Suppressor macrophage treated with lipopolysaccharide for 4 hours (primary cell): Measurements from ENCODE around the gene NTN1.
A peak's percentile ranks its signal among the peaks of the same experiment; 100 is the strongest.
"Not testable (repeated sequence)": the region's sequence is repeated elsewhere in the genome, so short reads cannot be mapped to it uniquely, and the experiment has no call there.

ENCODE experiments used
- DNase-seq: peaks from one replicate; pipeline ENCODE4 v3.0.0-alpha.2; 2020

The NTN1 gene

DNA sequence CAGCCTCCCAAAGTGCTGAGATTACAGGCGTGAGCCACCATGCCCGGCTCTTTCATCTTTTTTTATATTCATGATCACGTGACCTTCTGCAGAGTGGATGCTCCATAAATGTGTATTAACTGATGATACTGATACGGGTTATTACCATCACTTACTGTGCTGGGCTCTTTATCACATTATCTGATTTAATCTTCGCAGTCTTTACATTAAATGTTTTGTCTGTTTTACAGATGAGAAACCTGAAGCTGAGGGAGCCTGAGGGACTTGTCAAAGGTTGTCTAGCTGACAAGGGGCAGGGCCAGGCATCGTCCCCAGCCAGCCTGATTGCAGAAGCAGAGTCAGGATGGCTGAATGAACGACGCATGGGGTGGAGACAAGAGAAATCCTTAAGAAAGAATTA lies 104.4 kb downstream of the NTN1 start:
- DNase-seq: no peak

GRCh38 chr17:9127340-9127739 lies 106.0 kb downstream of the NTN1 start:
- DNase-seq: no peak

DNA sequence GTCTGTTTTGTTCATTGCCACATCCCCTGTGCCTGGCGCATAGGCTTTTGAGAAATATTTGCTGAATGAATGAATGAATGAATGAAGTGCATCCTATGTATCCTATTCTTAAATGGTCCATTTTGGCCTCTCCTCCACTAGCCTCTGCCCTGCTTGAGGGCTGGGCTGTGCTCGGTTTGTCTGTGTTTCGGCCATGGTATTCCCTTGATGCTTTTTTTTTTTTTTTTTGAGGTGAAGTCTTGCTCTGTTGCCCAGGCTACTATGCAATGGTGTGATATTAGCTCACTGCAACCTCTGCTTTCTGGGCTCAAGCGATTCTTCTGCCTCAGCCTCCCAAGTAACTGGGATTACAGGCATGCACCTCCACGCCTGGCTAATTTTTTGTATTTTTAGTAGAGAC lies 110.1 kb downstream of the NTN1 start:
- no peak for DNase-seq

- no peak for DNase-seq
Observed at GRCh38 chr17:9132291-9132690, 111.0 kb downstream of the NTN1 start.

- no peak for DNase-seq
Observed at GRCh38 chr17:9132944-9133610, 111.8 kb downstream of the NTN1 start.

DNA sequence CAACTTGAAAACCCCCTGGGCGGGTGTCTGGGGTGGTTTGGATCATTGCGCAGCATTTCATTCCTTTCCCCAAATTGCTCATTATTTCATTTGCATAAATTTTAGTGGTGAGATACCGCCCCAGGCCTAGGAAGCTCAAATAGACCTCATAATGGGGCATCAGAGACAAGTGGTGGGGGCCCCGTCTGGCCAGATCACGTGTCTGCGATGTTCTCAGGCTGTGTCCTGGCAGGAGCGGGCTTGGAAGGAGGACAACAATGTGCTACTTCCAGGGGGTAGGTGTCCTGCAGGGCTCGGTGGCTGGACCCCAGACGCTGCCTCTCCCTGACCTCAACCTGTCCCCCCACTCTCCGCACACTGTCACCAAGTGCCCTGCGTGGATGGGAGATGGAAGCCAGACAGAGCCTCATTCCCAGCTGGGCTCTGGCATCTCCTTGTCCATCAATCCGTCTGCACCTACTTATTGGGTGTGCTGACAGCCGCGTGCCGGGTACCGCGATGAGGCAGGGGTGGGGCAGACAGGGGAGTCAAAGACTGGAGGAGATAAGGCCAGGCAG lies 116.9 kb downstream of the NTN1 start:
- DNase-seq: peak; percentile 9

- DNase-seq: no peak
Observed at GRCh38 chr17:9139695-9140094, 118.4 kb downstream of the NTN1 start.

DNA sequence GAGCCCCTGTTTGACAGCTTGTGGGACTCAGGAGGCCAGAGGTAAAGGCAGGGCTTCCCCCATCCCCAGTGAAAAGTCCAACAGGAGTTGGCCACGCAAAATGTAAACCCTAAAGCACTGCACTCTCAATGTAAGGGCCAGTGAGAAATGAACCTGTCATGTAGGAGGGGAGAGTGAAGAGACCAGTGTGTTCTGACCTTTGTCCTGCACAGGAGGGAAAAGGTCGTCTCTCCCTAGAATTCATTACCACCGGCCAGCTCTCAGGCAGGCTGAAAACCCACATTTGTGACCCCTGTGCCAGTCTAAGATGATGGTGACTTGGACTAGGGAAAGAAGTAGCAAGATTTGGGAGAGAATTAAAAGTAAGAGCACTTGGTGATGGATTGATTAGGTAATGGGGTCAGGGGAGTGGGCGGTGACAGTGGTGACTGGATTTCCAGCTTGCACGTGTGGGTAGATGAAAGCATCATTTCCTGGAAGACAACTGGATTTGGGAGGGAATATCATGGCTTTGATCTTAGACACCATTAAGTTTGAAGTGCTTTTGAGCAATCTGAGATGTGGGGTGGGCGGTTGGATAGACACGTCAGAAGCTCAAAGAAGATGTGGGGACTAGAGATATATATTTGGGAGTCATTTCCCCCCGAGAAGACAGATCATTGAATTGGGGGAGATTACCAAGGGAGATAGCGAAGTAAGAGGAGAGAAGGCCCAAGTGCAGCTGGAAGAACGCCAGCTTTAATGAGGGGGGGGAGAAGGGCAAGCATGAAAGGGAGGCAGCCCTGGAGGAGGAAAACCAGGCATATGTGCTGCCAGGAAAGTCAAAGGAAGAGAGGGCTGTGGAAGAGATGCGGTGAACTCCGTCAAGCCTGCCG lies 119.5 kb downstream of the NTN1 start:
- peak; percentile 27 for DNase-seq

DNA sequence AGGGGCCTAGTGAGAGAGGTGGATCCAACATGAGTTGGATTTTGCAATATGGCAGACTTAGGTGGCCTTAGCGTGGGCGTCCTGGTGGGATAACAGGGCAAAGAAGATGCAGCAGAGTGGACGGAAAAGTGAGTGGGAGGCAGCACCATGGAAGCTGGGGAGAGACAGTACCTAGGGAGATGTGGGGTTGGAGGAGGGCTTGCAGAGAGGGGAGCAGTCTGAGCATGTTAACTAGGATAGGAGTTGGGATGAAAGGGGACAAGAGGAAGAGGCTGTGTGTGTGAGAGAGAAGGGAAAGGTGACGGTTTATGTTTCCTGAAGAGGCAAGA lies 120.1 kb downstream of the NTN1 start:
- DNase-seq: no peak

GRCh38 chr17:9142772-9143494 lies 121.6 kb downstream of the NTN1 start:
- no peak for DNase-seq

- no peak for DNase-seq
Observed at GRCh38 chr17:9144502-9145249, 123.4 kb downstream of the NTN1 start.

- no peak for DNase-seq
Observed at GRCh38 chr17:9146064-9146463, 124.8 kb downstream of the NTN1 start.

DNA sequence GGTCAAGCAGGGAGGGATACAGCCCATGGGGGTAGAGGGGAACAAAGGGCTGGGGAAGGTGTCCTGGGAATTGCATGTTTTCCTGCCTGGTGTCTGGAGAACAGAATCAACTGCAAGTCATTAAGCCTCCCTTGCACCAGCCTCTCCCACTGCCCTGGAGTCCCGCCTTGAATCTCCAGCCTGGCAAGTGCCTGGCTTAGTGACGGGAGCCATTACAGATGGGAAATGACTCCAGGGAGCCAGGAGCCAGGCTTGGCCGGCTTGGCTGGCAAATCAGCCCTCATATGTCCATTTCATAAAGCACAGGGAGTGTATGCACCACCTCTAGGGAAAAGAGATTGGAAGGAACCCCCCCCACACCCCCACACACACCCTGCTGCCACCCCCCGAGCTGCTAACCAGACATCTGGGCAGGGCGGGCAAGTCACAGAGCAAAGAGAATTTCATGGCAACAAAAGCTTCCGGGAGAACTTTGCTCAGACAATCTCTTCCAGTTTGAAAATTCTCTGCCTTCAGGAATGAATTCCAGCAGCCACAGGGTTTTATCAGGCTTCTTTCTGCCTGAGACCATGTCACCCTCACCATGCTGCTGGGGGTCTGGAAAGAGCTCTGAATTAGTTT lies 127.7 kb downstream of the NTN1 start:
- DNase-seq: no peak

- no peak for DNase-seq
Observed at GRCh38 chr17:9150446-9151090, 129.3 kb downstream of the NTN1 start.

GRCh38 chr17:9151091-9151490 lies 129.8 kb downstream of the NTN1 start:
- no peak for DNase-seq

GRCh38 chr17:9151740-9152139 lies 130.4 kb downstream of the NTN1 start:
- not testable (repeated sequence) for DNase-seq

DNA sequence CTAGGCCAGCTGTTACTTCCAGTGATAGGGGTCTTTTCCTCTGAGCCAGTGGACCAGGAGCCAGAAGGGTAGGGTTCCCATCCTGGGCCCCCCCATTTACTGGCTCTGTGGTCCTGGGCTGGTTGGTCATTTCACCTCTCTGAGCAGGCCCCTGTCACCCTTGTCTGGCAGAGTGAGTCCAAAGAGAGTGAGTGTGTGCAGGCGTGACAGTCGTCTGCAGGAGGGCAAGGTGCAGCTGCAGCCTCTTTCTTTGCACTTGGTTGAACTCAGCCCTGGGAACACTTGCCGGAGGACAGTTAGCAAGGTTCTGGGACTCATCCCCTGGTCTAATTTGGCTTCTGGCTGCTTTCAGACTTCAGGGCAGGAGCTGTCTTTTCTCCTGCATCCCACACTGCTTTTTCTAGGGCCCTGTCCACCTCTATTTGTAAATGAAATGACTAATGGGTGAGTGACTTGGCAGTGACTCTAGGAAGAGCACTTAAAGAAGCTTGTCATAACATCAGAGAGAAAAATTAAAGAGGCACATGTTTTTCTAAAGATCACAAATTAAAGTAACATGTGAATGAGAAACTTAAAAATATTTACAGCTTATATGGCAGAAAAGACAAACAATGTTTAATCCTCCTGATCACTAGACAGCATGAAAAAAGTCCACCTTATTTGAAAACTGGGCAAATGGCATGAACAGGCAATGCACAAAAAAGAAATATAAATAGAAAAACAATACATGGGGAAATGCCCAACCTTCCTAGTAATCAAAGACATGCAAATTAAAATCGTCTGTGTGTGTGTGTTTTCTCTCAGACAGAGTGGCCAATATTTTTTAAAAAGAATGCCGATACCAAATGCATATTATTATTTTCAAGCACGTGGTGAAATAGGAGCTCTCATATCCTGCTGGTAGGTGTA lies 137.5 kb downstream of the NTN1 start:
- DNase-seq: no peak

DNA sequence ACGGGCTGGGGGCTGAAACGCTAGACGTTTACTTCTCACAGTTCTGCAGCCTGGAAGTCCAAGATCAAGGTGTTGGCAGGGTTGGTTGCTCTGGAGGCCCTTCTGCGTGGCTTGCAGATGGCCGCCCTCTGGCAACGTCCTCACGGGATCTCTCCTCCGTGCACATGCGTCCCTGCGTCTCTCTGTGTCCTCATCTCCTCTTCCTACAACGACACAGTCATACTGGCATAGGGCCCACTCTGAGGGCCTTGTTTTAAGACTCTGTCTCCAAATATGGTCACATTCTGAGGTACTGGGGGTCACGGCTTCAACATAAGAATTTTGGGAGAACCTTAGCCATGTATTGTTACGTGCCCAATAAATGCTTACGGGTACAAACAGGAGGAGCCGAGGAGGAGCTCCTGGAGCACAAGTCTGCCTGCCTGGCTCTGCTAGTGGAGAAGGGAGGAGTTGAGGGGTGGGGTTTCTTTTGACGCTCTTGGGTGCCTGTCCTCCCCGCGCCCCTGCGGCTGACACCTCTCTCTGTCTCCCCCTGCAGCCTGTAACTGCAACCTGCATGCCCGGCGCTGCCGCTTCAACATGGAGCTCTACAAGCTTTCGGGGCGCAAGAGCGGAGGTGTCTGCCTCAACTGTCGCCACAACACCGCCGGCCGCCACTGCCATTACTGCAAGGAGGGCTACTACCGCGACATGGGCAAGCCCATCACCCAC lies 141.1 kb downstream of the NTN1 start:
- DNase-seq: no peak

- no peak for DNase-seq
Observed at GRCh38 chr17:9166788-9167187, 145.5 kb downstream of the NTN1 start.

DNA sequence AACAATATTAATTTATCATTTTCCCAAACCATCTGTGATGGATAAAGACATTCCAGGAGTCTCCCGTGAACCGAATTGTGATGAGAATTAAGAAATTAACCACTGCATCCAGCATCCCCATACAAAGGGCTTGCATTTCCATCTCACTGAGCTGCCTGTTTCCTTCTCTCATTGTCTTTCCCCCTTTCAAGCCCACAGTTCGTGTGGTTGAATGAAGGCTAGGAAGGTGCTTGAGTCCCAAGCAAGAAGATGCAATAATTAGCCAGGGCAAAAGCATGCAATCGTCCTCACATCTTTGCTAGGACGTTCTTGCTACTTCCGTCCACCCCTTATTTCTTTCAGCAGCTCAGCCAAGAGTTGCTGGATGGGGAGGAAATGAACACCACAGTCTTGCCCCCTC lies 146.1 kb downstream of the NTN1 start:
- DNase-seq: no peak
